Astrocyte of the cerebellum (primary cell): ENCODE measurements around the gene CISD3.

Experiments
- DNase-seq: peaks from one replicate; pipeline ENCODE4 v3.0.0-alpha.2; 2011; ENCODE audit warnings: low read depth
- H3K4me3 ChIP-seq: 2 replicates; pipeline ENCODE4 v1.5.1; 2011; ENCODE audit warnings: mild to moderate bottlenecking, low read depth, low read length, moderate library complexity
- CTCF ChIP-seq: IDR thresholded peaks from 2 replicates; pipeline ENCODE4 v1.5.1; 2012; ENCODE audit warnings: low read length, low read depth, moderate library complexity, mild to moderate bottlenecking; ENCODE audit errors: missing control alignments
- in situ Hi-C: cut with HindIII; loops from 2 replicates; pipeline ENCODE4 v1.10.0; 2017; ENCODE audit warnings: low sequenced_read_pairs

CISD3 gene

GRCh38 chr17:38739305-38739704, 9.2 kb downstream of the CISD3 start:
- no peak for TF ChIP-seq CTCF
- in situ Hi-C loops, result no loop called here
- DNase-seq, result no peak
- no peak overlapping the region for H3K4me3 ChIP-seq

GRCh38 chr17:38740044-38740443, 9.9 kb downstream of the CISD3 start:
- no peak for TF ChIP-seq CTCF
- in situ Hi-C loops, result no loop called here
- no peak overlapping the region for H3K4me3 ChIP-seq
- no peak for DNase-seq

- in situ Hi-C loops, result no loop called here
- DNase-seq, result no peak
- H3K4me3 ChIP-seq, result no peak overlapping the region
- TF ChIP-seq CTCF, result no peak
These were observed 10.7 kb downstream of the CISD3 start for GRCh38 chr17:38740806-38741205.

GRCh38 chr17:38741461-38741860, 11.3 kb downstream of the CISD3 start:
- no peak for TF ChIP-seq CTCF
- no peak overlapping the region for H3K4me3 ChIP-seq
- in situ Hi-C loops, result no loop called here
- no peak for DNase-seq

- H3K4me3 ChIP-seq, result no peak overlapping the region
- in situ Hi-C loops, result no loop called here
- peak; percentile 55 for DNase-seq
- TF ChIP-seq CTCF, result no peak
These were observed 11.8 kb downstream of the CISD3 start for GRCh38 chr17:38741921-38742410.

- in situ Hi-C loops, result no loop called here
- no peak overlapping the region for H3K4me3 ChIP-seq
- DNase-seq, result peak; percentile 91
- no peak for TF ChIP-seq CTCF
These were observed 12.5 kb downstream of the CISD3 start for GRCh38 chr17:38742411-38743308.
